HG02840 (cell line): Measurements from ENCODE around the gene GNA14.
"Not testable (repeated sequence)": the region's sequence is repeated elsewhere in the genome, so short reads cannot be mapped to it uniquely, and the experiment has no call there.

Source experiments
- ATAC-seq: cut with Tn5 transposase; IDR thresholded peaks from one replicate; pipeline ENCODE4 v1.9.1; 2021; ENCODE audit warnings: mild to moderate bottlenecking, moderate library complexity, moderate number of reproducible peaks; ENCODE audit not compliant: unreplicated experiment, low FRiP score

The GNA14 gene

GRCh38 chr9:77592476-77592875 lies 55.6 kb downstream of the GNA14 start:
- no peak for ATAC-seq

- no peak for ATAC-seq
Measured at GRCh38 chr9:77589046-77589795, 58.9 kb downstream of the GNA14 start.

GRCh38 chr9:77588271-77588937 lies 59.7 kb downstream of the GNA14 start:
- no peak for ATAC-seq

GRCh38 chr9:77587851-77588250 lies 60.3 kb downstream of the GNA14 start:
- ATAC-seq: no peak

GRCh38 chr9:77587042-77587441 lies 61.1 kb downstream of the GNA14 start:
- no peak for ATAC-seq

GRCh38 chr9:77586591-77586990 lies 61.5 kb downstream of the GNA14 start:
- ATAC-seq: no peak

- no peak for ATAC-seq
Measured at GRCh38 chr9:77585335-77585786, 62.8 kb downstream of the GNA14 start.

GRCh38 chr9:77584927-77585326 lies 63.2 kb downstream of the GNA14 start:
- ATAC-seq: not testable (repeated sequence)

- ATAC-seq: no peak
Measured at GRCh38 chr9:77582961-77583576, 65.1 kb downstream of the GNA14 start.

GRCh38 chr9:77582525-77582924 lies 65.6 kb downstream of the GNA14 start:
- ATAC-seq: no peak

GRCh38 chr9:77575785-77576184 lies 72.3 kb downstream of the GNA14 start:
- no peak for ATAC-seq

- no peak for ATAC-seq
Measured at GRCh38 chr9:77569335-77569734, 78.8 kb downstream of the GNA14 start.

- ATAC-seq: no peak
Measured at GRCh38 chr9:77563174-77563573, 84.9 kb downstream of the GNA14 start.

GRCh38 chr9:77562019-77562748 lies 85.9 kb downstream of the GNA14 start:
- ATAC-seq: no peak

- ATAC-seq: no peak
Measured at GRCh38 chr9:77561331-77562018, 86.6 kb downstream of the GNA14 start.

GRCh38 chr9:77556396-77556795 lies 91.7 kb downstream of the GNA14 start:
- no peak for ATAC-seq

GRCh38 chr9:77554586-77555105 lies 93.5 kb downstream of the GNA14 start:
- ATAC-seq: no peak

GRCh38 chr9:77547106-77547730 lies 100.9 kb downstream of the GNA14 start:
- no peak for ATAC-seq

GRCh38 chr9:77546376-77546950 lies 101.7 kb downstream of the GNA14 start:
- no peak for ATAC-seq
